HepG2 (cell line): ENCODE measurements around the gene TBL3. TPM values are rescaled to one million over a fixed set of nuclear protein-coding genes. Genes with fewer than 3 reads are reported as not detected.
A peak's percentile ranks its signal among the peaks of the same experiment; 100 is the strongest.

Source experiments
- HINFP ChIP-seq: sonication (generic); formaldehyde crosslinking; IDR thresholded peaks from 2 replicates; pipeline ENCODE4 v1.4.0; 2020; ENCODE audit warnings: low read depth, mild to moderate bottlenecking, missing genetic modification reagents
- NFE2 ChIP-seq: sonication (generic); formaldehyde crosslinking; IDR thresholded peaks from 2 replicates; pipeline ENCODE4 v1.4.0; 2020; ENCODE audit warnings: missing genetic modification reagents
- PREB ChIP-seq: sonication (generic); formaldehyde crosslinking; IDR thresholded peaks from 2 replicates; pipeline ENCODE4 v1.4.0; 2020; ENCODE audit warnings: missing genetic modification reagents
- TFAP4 ChIP-seq: sonication (generic); IDR thresholded peaks from 2 replicates; pipeline ENCODE4 v1.6.1; 2016; ENCODE audit warnings: low read depth, borderline replicate concordance
- THAP7 ChIP-seq: sonication (generic); formaldehyde crosslinking; IDR thresholded peaks from 2 replicates; pipeline ENCODE4 v1.8.1; 2023; ENCODE audit warnings: mild to moderate bottlenecking, missing genetic modification reagents
- ZBTB1 ChIP-seq: sonication (generic); formaldehyde crosslinking; IDR thresholded peaks from 2 replicates; pipeline ENCODE4 v1.4.0; 2020; ENCODE audit warnings: missing genetic modification reagents, borderline replicate concordance
- ZBTB14 ChIP-seq: sonication (generic); formaldehyde crosslinking; IDR thresholded peaks from 2 replicates; pipeline ENCODE4 v1.4.0; 2020; ENCODE audit warnings: missing genetic modification reagents
- ZBTB33 ChIP-seq: sonication (generic); formaldehyde crosslinking; IDR thresholded peaks from 2 replicates; pipeline ENCODE4 v1.4.0; 2020; ENCODE audit warnings: missing genetic modification reagents
- ZMAT5 ChIP-seq: sonication (generic); formaldehyde crosslinking; IDR thresholded peaks from 2 replicates; pipeline ENCODE4 v1.5.0; 2020; ENCODE audit warnings: mild to moderate bottlenecking, low read depth, missing genetic modification reagents, borderline replicate concordance
- ZNF331 ChIP-seq: sonication (generic); formaldehyde crosslinking; IDR thresholded peaks from 2 replicates; pipeline ENCODE4 v1.4.0; 2020; ENCODE audit warnings: missing genetic modification reagents
- ZNF512B ChIP-seq: sonication (generic); formaldehyde crosslinking; IDR thresholded peaks from 2 replicates; pipeline ENCODE4 v1.5.1; 2020; ENCODE audit warnings: missing genetic modification reagents, mild to moderate bottlenecking, borderline replicate concordance
- ZNF704 ChIP-seq: sonication (generic); formaldehyde crosslinking; IDR thresholded peaks from 2 replicates; pipeline ENCODE4 v1.8.1; 2023; ENCODE audit warnings: mild to moderate bottlenecking, inconsistent platforms, moderate library complexity, missing genetic modification reagents, borderline replicate concordance
- polyA plus RNA-seq, 8 experiments: library from polyadenylated mRNA; depleted of rRNA in 3 of 8; stranded (reverse) in 7 of 8; unstranded in 1 of 8; fragments of >200 nt; fragmentation: Illumina TruSeq in 4 of 8; extraction: Trizol in 4 of 8; gene quantifications; 2 replicates each; pipeline versions ENCODE4 v1.2.1 to v1.2.3, GENCODE V29; 2011 to 2016; ENCODE audit warnings: low read depth in 4 of 8, missing spikeins in 1 of 8, mixed read lengths in 1 of 8; ENCODE audit not compliant: insufficient read depth in 1 of 8
- total RNA-seq, 5 experiments: library from RNA; depleted of rRNA; stranded (reverse); fragments of >200 nt; fragmentation: Illumina TruSeq; extraction: Trizol; gene quantifications; 2 replicates each; pipeline ENCODE4 v1.2.3, GENCODE V29; 2016; ENCODE audit warnings: low read depth in 1 of 5

Gene TBL3
- total and polyA plus RNA-seq, 2 of the 13 experiments (the other 11 are each of a cell fraction or from before 2014, with no cell fraction given): 16.8 to 38.0 TPM

GRCh38 chr16:1942047-1942809, 29.6 kb upstream of the TBL3 start (continued):
- TF ChIP-seq ZNF512B: 0 out of 2 replicates have a peak, but pooled peaks have one; percentile 10
- TF ChIP-seq ZNF704 (CRISPR knock-in tag): no peak
- no peak for TF ChIP-seq HINFP
- no peak for TF ChIP-seq ZBTB33 (CRISPR knock-in tag)
- no peak for TF ChIP-seq ZBTB14 (CRISPR knock-in tag)
- TF ChIP-seq ZBTB1 (CRISPR knock-in tag): no peak
- TF ChIP-seq ZMAT5: no peak
- peak; percentile 56; the same call in 1 of the 2 replicates for TF ChIP-seq NFE2 (CRISPR knock-in tag)
- TF ChIP-seq TFAP4: peak; percentile 38; the same call in 1 of the 2 replicates
- no peak for TF ChIP-seq PREB (CRISPR knock-in tag)
- no peak for TF ChIP-seq ZNF331
- TF ChIP-seq THAP7 (CRISPR knock-in tag): no peak
